Mucosa of rectum (tissue), 2 donors: ENCODE data around the gene MEAK7.

Experiments used
- H3K27ac ChIP-seq, 2 donors: one replicate each; pipeline ENCODE4 v1.7.0; 2013; ENCODE audit warnings: inconsistent platforms in 2 of 2, low read depth in 2 of 2, low read length in 2 of 2
- H3K27me3 ChIP-seq, 2 donors: one replicate each; pipeline ENCODE4 v1.7.0; 2013; ENCODE audit warnings: low read length in 2 of 2; ENCODE audit not compliant: control insufficient read depth in 2 of 2, insufficient read depth in 2 of 2
- H3K36me3 ChIP-seq, 2 donors: one replicate each; pipeline ENCODE4 v1.7.0; 2013; ENCODE audit warnings: low read length in 2 of 2; ENCODE audit not compliant: control insufficient read depth in 2 of 2, insufficient read depth in 2 of 2
- H3K4me1 ChIP-seq, 2 donors: one replicate each; pipeline ENCODE4 v1.7.0; 2013; ENCODE audit warnings: low read length in 2 of 2, mild to moderate bottlenecking in 1 of 2; ENCODE audit not compliant: control insufficient read depth in 2 of 2, insufficient read depth in 2 of 2
- H3K4me3 ChIP-seq, 2 donors: one replicate each; pipeline ENCODE4 v1.7.0; 2013; ENCODE audit warnings: low read length in 2 of 2
- H3K9ac ChIP-seq, 2 donors: one replicate each; pipeline ENCODE4 v1.7.0; 2013; ENCODE audit warnings: low read length in 2 of 2, low read depth in 1 of 2, mild to moderate bottlenecking in 1 of 2
- H3K9me3 ChIP-seq, 2 donors: one replicate each; pipeline ENCODE4 v1.7.0; 2013; ENCODE audit warnings: low read length in 2 of 2; ENCODE audit not compliant: control insufficient read depth in 2 of 2
- donor health status: healthy.
- donor health status: Normal muscosa, but diverticular disease.

The MEAK7 gene

GRCh38 chr16:84482001-84482891 is 22.2 kb downstream of the MEAK7 start:
- Histone ChIP-seq H3K4me1 (no peaks in the 10 kb centered on the region), H3K4me3 (no peak overlapping the region), H3K27ac (no peak overlapping the region), H3K9me3 (no peaks in the 10 kb centered on the region), H3K9ac (no peak overlapping the region), H3K36me3 (peaks cover 15 to 41% of the 10 kb centered on the region in 2 donors), H3K27me3 (no peaks in the 10 kb centered on the region)

- no peak overlapping the region for H3K4me3 ChIP-seq
- H3K27ac ChIP-seq = no peak overlapping the region
- no peak overlapping the region for H3K9ac ChIP-seq
- H3K36me3 ChIP-seq = peaks cover 8 to 34% of the 10 kb centered on the region in 2 donors
- no peaks in the 10 kb centered on the region for H3K4me1 ChIP-seq
- H3K27me3 ChIP-seq = no peaks in the 10 kb centered on the region
- no peaks in the 10 kb centered on the region for H3K9me3 ChIP-seq
These were observed 23.3 kb downstream of the MEAK7 start for GRCh38 chr16:84481051-84481735.

GRCh38 chr16:84479716-84480450 is 24.6 kb downstream of the MEAK7 start:
- Histone ChIP-seq H3K9me3 (no peaks in the 10 kb centered on the region), H3K36me3 (peaks cover 6 to 29% of the 10 kb centered on the region in 2 donors), H3K4me1 (no peaks in the 10 kb centered on the region), H3K4me3 (no peak overlapping the region), H3K9ac (no peak overlapping the region), H3K27ac (no peak overlapping the region), H3K27me3 (no peaks in the 10 kb centered on the region)

- H3K9me3 ChIP-seq = no peaks in the 10 kb centered on the region
- H3K4me3 ChIP-seq = no peak overlapping the region
- H3K4me1 ChIP-seq = no peaks in the 10 kb centered on the region
- H3K36me3 ChIP-seq = peaks cover 6 to 29% of the 10 kb centered on the region in 2 donors
- no peaks in the 10 kb centered on the region for H3K27me3 ChIP-seq
- H3K9ac ChIP-seq = no peak overlapping the region
- H3K27ac ChIP-seq = no peak overlapping the region
These were observed 26.1 kb downstream of the MEAK7 start for GRCh38 chr16:84478172-84478947.

GRCh38 chr16:84477661-84478060 is 26.8 kb downstream of the MEAK7 start:
- Histone ChIP-seq H3K27me3 (no peaks in the 10 kb centered on the region), H3K4me1 (no peaks in the 10 kb centered on the region), H3K27ac (no peak overlapping the region), H3K9me3 (no peaks in the 10 kb centered on the region), H3K9ac (no peak overlapping the region), H3K36me3 (peaks cover 6 to 23% of the 10 kb centered on the region in 2 donors), H3K4me3 (no peak overlapping the region)

- Histone ChIP-seq H3K4me3 (no peak overlapping the region), H3K9me3 (no peaks in the 10 kb centered on the region), H3K4me1 (no peaks in the 10 kb centered on the region), H3K36me3 (peaks cover 4 to 18% of the 10 kb centered on the region in 2 donors), H3K27me3 (no peaks in the 10 kb centered on the region), H3K9ac (no peak overlapping the region), H3K27ac (no peak overlapping the region)
These were observed 28.1 kb downstream of the MEAK7 start for GRCh38 chr16:84476401-84476800.

GRCh38 chr16:84475643-84476240 is 28.7 kb downstream of the MEAK7 start:
- Histone ChIP-seq H3K36me3 (peaks cover 4 to 17% of the 10 kb centered on the region in 2 donors), H3K4me3 (no peak overlapping the region), H3K9ac (no peak overlapping the region), H3K27me3 (no peaks in the 10 kb centered on the region), H3K27ac (no peak overlapping the region), H3K4me1 (no peaks in the 10 kb centered on the region), H3K9me3 (no peaks in the 10 kb centered on the region)

- peaks cover 0 to 4% of the 10 kb centered on the region in 2 donors for H3K9me3 ChIP-seq
- no peak overlapping the region for H3K27ac ChIP-seq
- H3K9ac ChIP-seq = no peak overlapping the region
- H3K4me3 ChIP-seq = no peak overlapping the region
- no peaks in the 10 kb centered on the region for H3K27me3 ChIP-seq
- H3K4me1 ChIP-seq = no peaks in the 10 kb centered on the region
- no peaks in the 10 kb centered on the region for H3K36me3 ChIP-seq
These were observed 32.5 kb downstream of the MEAK7 start for GRCh38 chr16:84471966-84472365.

GRCh38 chr16:84471316-84471715 is 33.1 kb downstream of the MEAK7 start:
- H3K9ac ChIP-seq = no peak overlapping the region
- H3K36me3 ChIP-seq = no peaks in the 10 kb centered on the region
- H3K4me1 ChIP-seq = no peaks in the 10 kb centered on the region
- H3K9me3 ChIP-seq = peaks cover 2 to 4% of the 10 kb centered on the region in 2 donors
- H3K4me3 ChIP-seq = no peak overlapping the region
- no peaks in the 10 kb centered on the region for H3K27me3 ChIP-seq
- no peak overlapping the region for H3K27ac ChIP-seq
